Left lung (tissue), 10 donors: Measurements from ENCODE around the gene CROCC2. TPM values are rescaled to one million over a fixed set of nuclear protein-coding genes. Genes with fewer than 3 reads are reported as not detected.

Source experiments
- ATAC-seq: fragments of 200-7000 bp; cut with Tn5 transposase; one replicate; pipeline ENCODE4 v1.9.1; 2020; ENCODE audit warnings: moderate library complexity
- DNase-seq, 4 donors: peaks; one replicate each; pipeline ENCODE4 v3.0.0-alpha.2; 2013 to 2020
- H3K27ac ChIP-seq, 2 donors: fragments of 200-600 bp; sonication (generic) in 1 of 2; one replicate each; pipeline versions ENCODE4 v1.5.0 to v1.8.0; 2020 to 2021
- H3K27me3 ChIP-seq, 2 donors: fragments of 200-600 bp; sonication (generic) in 1 of 2; one replicate each; pipeline versions ENCODE4 v1.5.0 to v1.8.0; 2020 to 2021
- H3K36me3 ChIP-seq, 2 donors: fragments of 200-600 bp; sonication (generic) in 1 of 2; one replicate each; pipeline versions ENCODE4 v1.5.0 to v1.8.0; 2020 to 2021
- H3K4me1 ChIP-seq, 2 donors: fragments of 200-600 bp; one replicate each; pipeline ENCODE4 v1.8.0; 2021
- H3K4me3 ChIP-seq, 2 donors: fragments of 200-600 bp; sonication (generic) in 1 of 2; one replicate each; pipeline versions ENCODE4 v1.5.0 to v1.8.0; 2020 to 2021; ENCODE audit warnings: mild to moderate bottlenecking in 1 of 2
- H3K9me3 ChIP-seq, 2 donors: fragments of 200-600 bp; sonication (generic) in 1 of 2; one replicate each; pipeline versions ENCODE4 v1.5.0 to v1.8.0; 2020 to 2021
- CTCF ChIP-seq, 2 donors: fragments of 200-600 bp; sonication (generic) in 1 of 2; IDR thresholded peaks; one replicate each; pipeline versions ENCODE4 v1.5.0 to v1.8.0; 2021; ENCODE audit warnings: antibody characterized with exemption in 2 of 2
- intact Hi-C, 2 donors: fragments of 100-400 bp; cut with DNase I; formaldehyde crosslinking; loops; one replicate each; pipeline versions ENCODE4 v1.11.2 to v1.14.2; 2022
- polyA plus RNA-seq, 6 donors: library from polyadenylated mRNA; unstranded; fragments of 120-200 nt; gene quantifications; one replicate each; pipeline ENCODE4 v1.2.1, GENCODE V29; 2013; ENCODE audit not compliant: insufficient read length in 6 of 6
- total RNA-seq, 2 donors: library from RNA; stranded (reverse); fragmentation: NEBNext Ultra II Directional; extraction: Animal tissue kit (Norgen Biotek cat#: 25700); gene quantifications; one replicate each; pipeline ENCODE4 v1.2.1, GENCODE V29; 2021
- donor health status: DM: no; HTN: yes; CAD: no.
- donor health status: DM: no; HTN: no; CAD: no.

Gene CROCC2
- total and polyA plus RNA-seq, 8 donors: 0.32 to 4.4 (median 2.3) TPM

DNA sequence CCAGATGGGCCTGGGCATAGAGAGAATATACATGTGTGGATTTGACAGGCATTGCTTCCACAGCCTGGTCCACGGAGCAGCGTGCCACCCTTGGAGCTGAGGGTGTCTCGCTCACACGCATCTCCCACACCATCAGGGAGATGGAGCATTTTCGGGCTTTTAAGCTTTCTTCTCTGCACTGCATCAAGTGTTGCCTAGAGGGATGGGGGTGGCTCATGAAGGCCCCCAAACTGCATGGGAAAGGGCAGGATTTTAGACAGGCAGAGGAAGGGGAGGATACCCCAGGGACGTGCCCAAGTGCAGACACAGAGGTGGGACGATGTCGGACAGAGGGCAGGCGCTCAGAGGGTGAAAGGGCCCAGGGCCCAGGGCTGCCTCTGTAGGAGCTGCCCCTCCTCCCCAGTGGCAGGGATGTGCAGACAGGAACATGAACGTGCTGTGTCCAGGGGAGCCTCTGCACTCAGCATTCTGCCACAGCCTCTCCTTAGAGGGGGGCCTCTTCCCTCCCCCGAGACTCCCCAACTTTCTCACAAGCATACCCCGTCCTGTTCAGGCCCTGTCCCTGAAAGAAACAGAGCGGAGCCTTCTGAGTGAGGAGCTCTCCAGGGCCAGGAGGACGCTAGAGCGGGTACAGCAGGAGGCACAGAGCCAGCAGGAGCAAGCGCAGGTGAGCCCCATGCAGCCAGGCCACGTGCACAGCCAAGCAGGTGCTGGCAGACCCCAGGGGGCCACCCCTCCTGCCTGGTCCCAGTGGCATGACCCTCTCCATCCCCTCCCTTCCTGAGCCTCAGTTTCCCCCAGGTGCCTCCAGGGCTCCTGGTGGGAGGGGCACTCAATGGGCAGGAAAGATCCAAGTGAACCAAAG, 49.4 kb downstream of the CROCC2 start:
- no peak for TF ChIP-seq CTCF (IDR thresholded peaks at IDR 0.05)
- H3K4me3 ChIP-seq: no peak overlapping the region
- no peak for ATAC-seq
- no peaks in the 10 kb centered on the region for H3K36me3 ChIP-seq
- H3K9me3 ChIP-seq: no peaks in the 10 kb centered on the region
- intact Hi-C loops: no loop called here
- peaks cover 0 to 12% of the 10 kb centered on the region in 2 donors for H3K4me1 ChIP-seq
- no peak overlapping the region for H3K27ac ChIP-seq
- peak in 1 of 4 donors; percentile 49 for DNase-seq
- peaks cover 0 to 13% of the 10 kb centered on the region in 2 donors for H3K27me3 ChIP-seq

DNA sequence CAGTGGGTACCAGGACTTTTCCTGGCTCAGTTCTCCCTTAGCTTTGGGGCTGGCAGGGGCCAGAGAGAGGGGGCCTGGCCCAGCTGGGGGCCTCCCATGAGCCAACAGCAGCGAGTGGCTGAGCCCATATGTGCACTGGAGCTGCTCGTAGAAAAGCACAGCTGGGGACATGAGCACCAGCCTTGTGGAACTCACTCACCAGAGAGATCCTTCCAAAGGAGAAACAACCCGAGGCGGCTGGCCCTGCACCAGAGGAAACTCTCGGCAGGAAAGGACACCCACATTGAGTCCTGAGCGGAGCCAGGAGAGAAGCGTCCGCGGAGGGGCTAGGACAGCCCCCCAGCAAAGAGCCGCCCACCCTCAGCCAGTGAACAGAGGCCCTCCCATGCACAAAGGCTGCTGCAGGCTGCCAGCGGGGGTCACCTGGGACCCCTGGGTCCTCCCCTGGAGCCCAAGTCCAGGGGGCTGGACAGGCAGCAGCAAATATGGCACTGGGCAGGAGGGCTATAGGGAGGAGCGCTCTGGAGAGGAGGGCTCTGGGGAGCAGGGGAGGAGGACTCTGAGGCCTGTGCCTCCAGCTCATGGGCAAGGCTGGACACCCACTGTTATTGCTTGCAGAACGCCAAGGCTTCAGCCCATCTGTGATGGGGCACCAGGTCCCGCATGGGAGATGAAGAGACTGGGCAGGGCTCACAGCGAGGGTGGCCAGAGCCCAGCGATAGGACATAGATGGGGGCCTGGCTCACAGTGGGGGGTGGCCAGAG, 50.2 kb downstream of the CROCC2 start:
- no peak for TF ChIP-seq CTCF (IDR thresholded peaks at IDR 0.05)
- peak in 3 of 4 donors; percentile 32 to 65 (median 63) for DNase-seq
- H3K9me3 ChIP-seq: no peaks in the 10 kb centered on the region
- no peak overlapping the region for H3K4me3 ChIP-seq
- no peak overlapping the region for H3K27ac ChIP-seq
- H3K27me3 ChIP-seq: peaks cover 0 to 13% of the 10 kb centered on the region in 2 donors
- H3K4me1 ChIP-seq: peaks cover 0 to 18% of the 10 kb centered on the region in 2 donors
- H3K36me3 ChIP-seq: no peaks in the 10 kb centered on the region
- ATAC-seq: no peak
- intact Hi-C loops: no loop called here

DNA sequence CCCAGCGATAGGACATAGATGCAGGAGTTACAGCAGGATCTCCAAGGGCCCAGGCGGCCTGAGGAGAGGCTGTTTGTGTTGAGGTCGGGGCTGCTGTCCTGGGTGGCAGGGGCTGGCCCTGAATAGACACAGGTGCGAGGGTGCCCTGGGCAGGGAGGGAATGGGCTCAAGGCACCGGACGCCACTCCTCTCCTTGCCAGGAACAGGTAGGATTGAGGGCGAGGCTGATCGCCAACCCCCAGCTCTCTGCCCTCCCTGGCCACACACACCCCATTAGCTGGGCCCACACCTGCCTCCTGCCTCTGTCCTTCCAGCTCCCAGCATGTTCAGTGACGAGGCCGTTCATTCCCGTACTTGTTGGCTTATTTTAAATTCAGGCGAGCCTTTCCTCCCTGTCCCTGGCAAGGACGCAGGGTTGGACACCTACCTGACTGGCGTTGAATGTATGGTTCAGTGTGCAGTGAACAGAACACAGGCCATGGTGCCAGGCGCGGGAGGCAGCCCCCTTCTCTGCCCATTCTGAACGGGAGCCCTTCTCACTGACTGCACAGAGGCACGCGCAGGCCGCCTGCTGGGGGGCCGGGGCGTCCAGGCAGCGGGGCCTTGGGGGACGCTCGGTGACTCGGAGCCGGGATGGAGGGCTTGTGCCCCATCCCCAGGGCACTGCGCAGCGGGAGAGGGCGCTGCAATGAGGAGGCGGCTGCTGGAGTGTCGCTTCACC, 51.0 kb downstream of the CROCC2 start:
- Histone ChIP-seq H3K27me3 (peaks cover 0 to 13% of the 10 kb centered on the region in 2 donors), H3K36me3 (no peaks in the 10 kb centered on the region), H3K27ac (no peak overlapping the region), H3K9me3 (no peaks in the 10 kb centered on the region), H3K4me1 (peaks cover 0 to 19% of the 10 kb centered on the region in 2 donors), H3K4me3 (no peak overlapping the region)
- DNase-seq: peak in 1 of 4 donors; percentile 73
- intact Hi-C loops: no loop called here
- ATAC-seq: no peak
- no peak for TF ChIP-seq CTCF (IDR thresholded peaks at IDR 0.05)

GRCh38 chr2:240957656-240958365, 51.7 kb downstream of the CROCC2 start:
- no peak for ATAC-seq
- H3K4me3 ChIP-seq: no peak overlapping the region
- H3K27me3 ChIP-seq: peaks cover 0 to 13% of the 10 kb centered on the region in 2 donors
- peaks cover 0 to 19% of the 10 kb centered on the region in 2 donors for H3K4me1 ChIP-seq
- H3K9me3 ChIP-seq: no peaks in the 10 kb centered on the region
- intact Hi-C loops: no loop called here
- no peak for TF ChIP-seq CTCF (IDR thresholded peaks at IDR 0.05)
- no peak overlapping the region for H3K27ac ChIP-seq
- peak; percentile 30 to 91 (median 64) for DNase-seq
- H3K36me3 ChIP-seq: no peaks in the 10 kb centered on the region
